Measurements from ENCODE around the gene KDM8. TPM values are rescaled to one million over a fixed set of nuclear protein-coding genes. Genes with fewer than 3 reads are reported as not detected.

Gene KDM8
- total and polyA plus RNA-seq, 9 of the 15 experiments (the other 6 are each of a cell fraction or from before 2014, with no cell fraction given), result 0.61 to 9.1 (median 5.4) TPM

DNA sequence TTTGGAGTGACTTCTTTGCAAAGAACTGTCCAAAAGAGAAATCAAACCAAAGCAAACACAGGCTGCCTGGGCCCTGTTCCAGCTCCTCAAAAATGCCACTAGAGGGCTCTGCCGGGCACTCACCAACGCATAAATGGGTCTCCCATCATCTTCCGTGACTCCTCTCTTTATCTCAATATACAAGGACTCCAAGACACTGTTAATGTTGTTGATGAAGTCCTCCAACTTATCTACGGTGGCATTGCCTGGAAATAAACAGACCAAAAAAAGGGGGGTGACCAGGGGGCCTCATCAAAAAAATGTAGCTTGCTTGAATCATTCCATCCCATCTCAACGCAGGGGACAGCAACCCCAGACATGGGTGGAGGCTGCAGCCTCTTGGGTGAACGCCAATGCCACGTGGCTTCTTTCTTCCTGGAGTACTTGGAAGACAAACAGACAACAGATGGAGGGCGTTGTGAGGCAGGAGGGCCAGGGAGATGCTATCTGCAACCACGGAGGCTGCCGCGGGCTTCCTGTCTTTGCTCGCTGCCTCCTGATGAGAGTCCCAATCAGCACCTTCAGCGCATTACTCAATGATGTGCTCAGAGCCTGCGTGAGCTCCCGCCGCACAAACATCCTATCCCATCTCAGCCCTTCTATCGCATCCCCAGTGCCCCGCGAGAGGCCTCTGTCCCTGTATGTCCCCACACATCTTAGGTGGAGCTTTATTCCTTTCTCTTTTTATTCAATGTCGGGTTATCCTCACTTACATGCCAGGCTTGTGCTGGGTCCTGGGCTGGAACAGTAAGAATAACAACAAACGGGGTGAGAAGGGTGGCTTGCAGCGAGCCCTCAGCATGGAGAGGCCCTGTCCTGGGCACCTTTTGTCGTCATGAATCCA lies 32.0 kb downstream of the KDM8 start (continued):
- TF ChIP-seq, protein P1, sequence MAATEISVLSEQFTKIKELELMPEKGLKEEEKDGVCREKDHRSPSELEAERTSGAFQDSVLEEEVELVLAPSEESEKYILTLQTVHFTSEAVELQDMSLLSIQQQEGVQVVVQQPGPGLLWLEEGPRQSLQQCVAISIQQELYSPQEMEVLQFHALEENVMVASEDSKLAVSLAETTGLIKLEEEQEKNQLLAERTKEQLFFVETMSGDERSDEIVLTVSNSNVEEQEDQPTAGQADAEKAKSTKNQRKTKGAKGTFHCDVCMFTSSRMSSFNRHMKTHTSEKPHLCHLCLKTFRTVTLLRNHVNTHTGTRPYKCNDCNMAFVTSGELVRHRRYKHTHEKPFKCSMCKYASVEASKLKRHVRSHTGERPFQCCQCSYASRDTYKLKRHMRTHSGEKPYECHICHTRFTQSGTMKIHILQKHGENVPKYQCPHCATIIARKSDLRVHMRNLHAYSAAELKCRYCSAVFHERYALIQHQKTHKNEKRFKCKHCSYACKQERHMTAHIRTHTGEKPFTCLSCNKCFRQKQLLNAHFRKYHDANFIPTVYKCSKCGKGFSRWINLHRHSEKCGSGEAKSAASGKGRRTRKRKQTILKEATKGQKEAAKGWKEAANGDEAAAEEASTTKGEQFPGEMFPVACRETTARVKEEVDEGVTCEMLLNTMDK (IDR thresholded peaks at IDR 0.05; ENCODE audit: borderline replicate concordance, insufficient read depth, low read depth, low read length, poor library complexity, severe bottlenecking), result no peak
- TF ChIP-seq ZNF696 (CRISPR knock-in tag; conservative IDR thresholded peaks at IDR 0.05) (no peak), NCOR1 (IDR thresholded peaks at IDR 0.05) (0 out of 2 replicates have a peak, but pooled peaks have one; percentile 35), HSF4 (CRISPR knock-in tag; IDR thresholded peaks at IDR 0.05; ENCODE audit: borderline replicate concordance) (no peak), RBM22 (IDR thresholded peaks at IDR 0.05; ENCODE audit: low read depth, low read length, poor library complexity, severe bottlenecking) (no peak), MYBL2 (IDR thresholded peaks at IDR 0.05; ENCODE audit: low read depth) (no peak), MYBL2 (CRISPR knock-in tag; IDR thresholded peaks at IDR 0.05; ENCODE audit: borderline replicate concordance) (no peak), CHD4 (IDR thresholded peaks at IDR 0.05; ENCODE audit: insufficient read depth, insufficient replicate concordance, low read depth, low read length, poor library complexity, severe bottlenecking) (no peak), DMBX1 (CRISPR knock-in tag; IDR thresholded peaks at IDR 0.05; ENCODE audit: borderline replicate concordance) (no peak; the same call in 1 of the 2 replicates), RBM15 (IDR thresholded peaks at IDR 0.05; ENCODE audit: insufficient read depth, low read length) (no peak), ELF4 (CRISPR knock-in tag; IDR thresholded peaks at IDR 0.05) (no peak), ZNF347 (CRISPR knock-in tag; IDR thresholded peaks at IDR 0.05; ENCODE audit: low read depth) (no peak)
- TF ChIP-seq, protein P2, sequence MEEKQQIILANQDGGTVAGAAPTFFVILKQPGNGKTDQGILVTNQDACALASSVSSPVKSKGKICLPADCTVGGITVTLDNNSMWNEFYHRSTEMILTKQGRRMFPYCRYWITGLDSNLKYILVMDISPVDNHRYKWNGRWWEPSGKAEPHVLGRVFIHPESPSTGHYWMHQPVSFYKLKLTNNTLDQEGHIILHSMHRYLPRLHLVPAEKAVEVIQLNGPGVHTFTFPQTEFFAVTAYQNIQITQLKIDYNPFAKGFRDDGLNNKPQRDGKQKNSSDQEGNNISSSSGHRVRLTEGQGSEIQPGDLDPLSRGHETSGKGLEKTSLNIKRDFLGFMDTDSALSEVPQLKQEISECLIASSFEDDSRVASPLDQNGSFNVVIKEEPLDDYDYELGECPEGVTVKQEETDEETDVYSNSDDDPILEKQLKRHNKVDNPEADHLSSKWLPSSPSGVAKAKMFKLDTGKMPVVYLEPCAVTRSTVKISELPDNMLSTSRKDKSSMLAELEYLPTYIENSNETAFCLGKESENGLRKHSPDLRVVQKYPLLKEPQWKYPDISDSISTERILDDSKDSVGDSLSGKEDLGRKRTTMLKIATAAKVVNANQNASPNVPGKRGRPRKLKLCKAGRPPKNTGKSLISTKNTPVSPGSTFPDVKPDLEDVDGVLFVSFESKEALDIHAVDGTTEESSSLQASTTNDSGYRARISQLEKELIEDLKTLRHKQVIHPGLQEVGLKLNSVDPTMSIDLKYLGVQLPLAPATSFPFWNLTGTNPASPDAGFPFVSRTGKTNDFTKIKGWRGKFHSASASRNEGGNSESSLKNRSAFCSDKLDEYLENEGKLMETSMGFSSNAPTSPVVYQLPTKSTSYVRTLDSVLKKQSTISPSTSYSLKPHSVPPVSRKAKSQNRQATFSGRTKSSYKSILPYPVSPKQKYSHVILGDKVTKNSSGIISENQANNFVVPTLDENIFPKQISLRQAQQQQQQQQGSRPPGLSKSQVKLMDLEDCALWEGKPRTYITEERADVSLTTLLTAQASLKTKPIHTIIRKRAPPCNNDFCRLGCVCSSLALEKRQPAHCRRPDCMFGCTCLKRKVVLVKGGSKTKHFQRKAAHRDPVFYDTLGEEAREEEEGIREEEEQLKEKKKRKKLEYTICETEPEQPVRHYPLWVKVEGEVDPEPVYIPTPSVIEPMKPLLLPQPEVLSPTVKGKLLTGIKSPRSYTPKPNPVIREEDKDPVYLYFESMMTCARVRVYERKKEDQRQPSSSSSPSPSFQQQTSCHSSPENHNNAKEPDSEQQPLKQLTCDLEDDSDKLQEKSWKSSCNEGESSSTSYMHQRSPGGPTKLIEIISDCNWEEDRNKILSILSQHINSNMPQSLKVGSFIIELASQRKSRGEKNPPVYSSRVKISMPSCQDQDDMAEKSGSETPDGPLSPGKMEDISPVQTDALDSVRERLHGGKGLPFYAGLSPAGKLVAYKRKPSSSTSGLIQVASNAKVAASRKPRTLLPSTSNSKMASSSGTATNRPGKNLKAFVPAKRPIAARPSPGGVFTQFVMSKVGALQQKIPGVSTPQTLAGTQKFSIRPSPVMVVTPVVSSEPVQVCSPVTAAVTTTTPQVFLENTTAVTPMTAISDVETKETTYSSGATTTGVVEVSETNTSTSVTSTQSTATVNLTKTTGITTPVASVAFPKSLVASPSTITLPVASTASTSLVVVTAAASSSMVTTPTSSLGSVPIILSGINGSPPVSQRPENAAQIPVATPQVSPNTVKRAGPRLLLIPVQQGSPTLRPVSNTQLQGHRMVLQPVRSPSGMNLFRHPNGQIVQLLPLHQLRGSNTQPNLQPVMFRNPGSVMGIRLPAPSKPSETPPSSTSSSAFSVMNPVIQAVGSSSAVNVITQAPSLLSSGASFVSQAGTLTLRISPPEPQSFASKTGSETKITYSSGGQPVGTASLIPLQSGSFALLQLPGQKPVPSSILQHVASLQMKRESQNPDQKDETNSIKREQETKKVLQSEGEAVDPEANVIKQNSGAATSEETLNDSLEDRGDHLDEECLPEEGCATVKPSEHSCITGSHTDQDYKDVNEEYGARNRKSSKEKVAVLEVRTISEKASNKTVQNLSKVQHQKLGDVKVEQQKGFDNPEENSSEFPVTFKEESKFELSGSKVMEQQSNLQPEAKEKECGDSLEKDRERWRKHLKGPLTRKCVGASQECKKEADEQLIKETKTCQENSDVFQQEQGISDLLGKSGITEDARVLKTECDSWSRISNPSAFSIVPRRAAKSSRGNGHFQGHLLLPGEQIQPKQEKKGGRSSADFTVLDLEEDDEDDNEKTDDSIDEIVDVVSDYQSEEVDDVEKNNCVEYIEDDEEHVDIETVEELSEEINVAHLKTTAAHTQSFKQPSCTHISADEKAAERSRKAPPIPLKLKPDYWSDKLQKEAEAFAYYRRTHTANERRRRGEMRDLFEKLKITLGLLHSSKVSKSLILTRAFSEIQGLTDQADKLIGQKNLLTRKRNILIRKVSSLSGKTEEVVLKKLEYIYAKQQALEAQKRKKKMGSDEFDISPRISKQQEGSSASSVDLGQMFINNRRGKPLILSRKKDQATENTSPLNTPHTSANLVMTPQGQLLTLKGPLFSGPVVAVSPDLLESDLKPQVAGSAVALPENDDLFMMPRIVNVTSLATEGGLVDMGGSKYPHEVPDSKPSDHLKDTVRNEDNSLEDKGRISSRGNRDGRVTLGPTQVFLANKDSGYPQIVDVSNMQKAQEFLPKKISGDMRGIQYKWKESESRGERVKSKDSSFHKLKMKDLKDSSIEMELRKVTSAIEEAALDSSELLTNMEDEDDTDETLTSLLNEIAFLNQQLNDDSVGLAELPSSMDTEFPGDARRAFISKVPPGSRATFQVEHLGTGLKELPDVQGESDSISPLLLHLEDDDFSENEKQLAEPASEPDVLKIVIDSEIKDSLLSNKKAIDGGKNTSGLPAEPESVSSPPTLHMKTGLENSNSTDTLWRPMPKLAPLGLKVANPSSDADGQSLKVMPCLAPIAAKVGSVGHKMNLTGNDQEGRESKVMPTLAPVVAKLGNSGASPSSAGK (IDR thresholded peaks at IDR 0.05), result peak; percentile 78

Data from K562 (cell line).